ENCODE measurements around the gene FMO5.
A peak's percentile ranks its signal among the peaks of the same experiment; 100 is the strongest.
"Not testable (repeated sequence)": the region's sequence is repeated elsewhere in the genome, so short reads cannot be mapped to it uniquely, and the experiment has no call there.

Gene FMO5

GRCh38 chr1:147202576-147202975 is 22.6 kb downstream of the FMO5 start:
- Mint-ChIP-seq H3K4me1 (peaks cover 3% of the 10 kb centered on the region), H3K9me3 (no peaks in the 10 kb centered on the region), H3K4me3 (no peak overlapping the region), H3K27me3 (no peaks in the 10 kb centered on the region), H3K27ac (no peak overlapping the region), H3K36me3 (ENCODE audit: low read depth) (peaks cover 4% of the 10 kb centered on the region)
- ATAC-seq = no peak
- no peak for DNase-seq

- no peak overlapping the region for H3K4me3 Mint-ChIP-seq
- no peak for DNase-seq
- ATAC-seq = no peak
- H3K9me3 Mint-ChIP-seq = no peaks in the 10 kb centered on the region
- H3K4me1 Mint-ChIP-seq = peaks cover 3% of the 10 kb centered on the region
- H3K27me3 Mint-ChIP-seq = no peaks in the 10 kb centered on the region
- H3K36me3 Mint-ChIP-seq (ENCODE audit: low read depth) = peaks cover 4% of the 10 kb centered on the region
- H3K27ac Mint-ChIP-seq = no peak overlapping the region
Observed at GRCh38 chr1:147201786-147202185, 23.4 kb downstream of the FMO5 start.

- no peak for DNase-seq
- Mint-ChIP-seq H3K27me3 (no peaks in the 10 kb centered on the region), H3K4me3 (no peak overlapping the region), H3K9me3 (no peaks in the 10 kb centered on the region), H3K27ac (no peak overlapping the region), H3K36me3 (ENCODE audit: low read depth) (peaks cover 4% of the 10 kb centered on the region), H3K4me1 (peaks cover 3% of the 10 kb centered on the region)
- ATAC-seq = no peak
Observed at GRCh38 chr1:147201276-147201675, 23.9 kb downstream of the FMO5 start.

- peak; percentile 28 for ATAC-seq
- not testable (repeated sequence) for H3K27me3 Mint-ChIP-seq; H3K4me1 Mint-ChIP-seq; H3K4me3 Mint-ChIP-seq; H3K9me3 Mint-ChIP-seq; H3K36me3 Mint-ChIP-seq (ENCODE audit: low read depth); DNase-seq; H3K27ac Mint-ChIP-seq
Observed at GRCh38 chr1:147197324-147197723, 27.8 kb downstream of the FMO5 start.

- DNase-seq (no peak), ATAC-seq (no peak)
- Mint-ChIP-seq H3K36me3 (ENCODE audit: low read depth) (peaks cover 3% of the 10 kb centered on the region), H3K4me3 (no peak overlapping the region), H3K9me3 (no peaks in the 10 kb centered on the region), H3K27ac (no peak overlapping the region), H3K4me1 (no peaks in the 10 kb centered on the region), H3K27me3 (no peaks in the 10 kb centered on the region)
Observed at GRCh38 chr1:147189514-147189913, 35.6 kb downstream of the FMO5 start.

GRCh38 chr1:147185432-147185831 is 39.7 kb downstream of the FMO5 start:
- DNase-seq (no peak), ATAC-seq (no peak)
- H3K36me3 Mint-ChIP-seq (ENCODE audit: low read depth) = no peaks in the 10 kb centered on the region
- H3K27ac Mint-ChIP-seq = no peak overlapping the region
- no peaks in the 10 kb centered on the region for H3K4me1 Mint-ChIP-seq
- H3K4me3 Mint-ChIP-seq = no peak overlapping the region
- H3K27me3 Mint-ChIP-seq = no peaks in the 10 kb centered on the region
- H3K9me3 Mint-ChIP-seq = no peaks in the 10 kb centered on the region

- Mint-ChIP-seq H3K36me3 (ENCODE audit: low read depth) (peaks cover 21% of the 10 kb centered on the region), H3K27ac (no peak overlapping the region), H3K4me1 (peaks cover 14% of the 10 kb centered on the region), H3K9me3 (peaks cover 20% of the 10 kb centered on the region), H3K4me3 (no peak overlapping the region), H3K27me3 (peaks cover 4% of the 10 kb centered on the region)
- ATAC-seq (no peak), DNase-seq (peak; percentile 7)
Observed at GRCh38 chr1:147177611-147178380, 47.3 kb downstream of the FMO5 start.

GRCh38 chr1:147172168-147173016 is 52.7 kb downstream of the FMO5 start, which contains the start of gene PRKAB2:
TSS of gene PRKAB2 (minus strand) at chr1:147172470. CDS start at chr1:147172144, 326 bp downstream.
- DNase-seq = peak; percentile 92
- peak; percentile 95 for ATAC-seq
- Mint-ChIP-seq H3K4me1 (peaks cover 40% of the 10 kb centered on the region), H3K9me3 (peaks cover 8% of the 10 kb centered on the region), H3K27me3 (no peaks in the 10 kb centered on the region), H3K4me3 (peak within 1 kb of the TSS; percentile 96), H3K27ac (peak within 1 kb of the TSS; percentile 97), H3K36me3 (ENCODE audit: low read depth) (peaks cover 19% of the 10 kb centered on the region)

- peak overlapping the region; percentile 86 for H3K27ac Mint-ChIP-seq
- ATAC-seq (no peak), DNase-seq (no peak)
- peaks cover 5% of the 10 kb centered on the region for H3K9me3 Mint-ChIP-seq
- H3K4me3 Mint-ChIP-seq = peak overlapping the region; percentile 96
- peaks cover 43% of the 10 kb centered on the region for H3K4me1 Mint-ChIP-seq
- peaks cover 22% of the 10 kb centered on the region for H3K36me3 Mint-ChIP-seq (ENCODE audit: low read depth)
- H3K27me3 Mint-ChIP-seq = no peaks in the 10 kb centered on the region
Observed at GRCh38 chr1:147171399-147172167, 53.6 kb downstream of the FMO5 start.

GRCh38 chr1:147169840-147170674 is 55.1 kb downstream of the FMO5 start:
- Mint-ChIP-seq H3K36me3 (ENCODE audit: low read depth) (peaks cover 25% of the 10 kb centered on the region), H3K4me1 (peaks cover 43% of the 10 kb centered on the region), H3K4me3 (peak overlapping the region; percentile 96), H3K9me3 (no peaks in the 10 kb centered on the region), H3K27ac (no peak overlapping the region), H3K27me3 (no peaks in the 10 kb centered on the region)
- DNase-seq = no peak
- no peak for ATAC-seq

- no peak for ATAC-seq
- H3K27ac Mint-ChIP-seq = no peak overlapping the region
- peaks cover 18% of the 10 kb centered on the region for H3K36me3 Mint-ChIP-seq (ENCODE audit: low read depth)
- no peak for DNase-seq
- H3K9me3 Mint-ChIP-seq = no peaks in the 10 kb centered on the region
- peaks cover 43% of the 10 kb centered on the region for H3K4me1 Mint-ChIP-seq
- H3K4me3 Mint-ChIP-seq = no peak overlapping the region
- no peaks in the 10 kb centered on the region for H3K27me3 Mint-ChIP-seq
Observed at GRCh38 chr1:147169171-147169570, 56.0 kb downstream of the FMO5 start.

- no peaks in the 10 kb centered on the region for H3K9me3 Mint-ChIP-seq
- no peak overlapping the region for H3K27ac Mint-ChIP-seq
- H3K36me3 Mint-ChIP-seq (ENCODE audit: low read depth) = peaks cover 18% of the 10 kb centered on the region
- no peak overlapping the region for H3K4me3 Mint-ChIP-seq
- ATAC-seq = no peak
- peaks cover 43% of the 10 kb centered on the region for H3K4me1 Mint-ChIP-seq
- no peaks in the 10 kb centered on the region for H3K27me3 Mint-ChIP-seq
- DNase-seq = no peak
Observed at GRCh38 chr1:147168626-147169058, 56.5 kb downstream of the FMO5 start.

- ATAC-seq (peak; percentile 33), DNase-seq (no peak)
- H3K4me1 Mint-ChIP-seq = peaks cover 35% of the 10 kb centered on the region
- H3K4me3 Mint-ChIP-seq = no peak overlapping the region
- H3K27ac Mint-ChIP-seq = no peak overlapping the region
- no peaks in the 10 kb centered on the region for H3K9me3 Mint-ChIP-seq
- H3K27me3 Mint-ChIP-seq = no peaks in the 10 kb centered on the region
- peaks cover 15% of the 10 kb centered on the region for H3K36me3 Mint-ChIP-seq (ENCODE audit: low read depth)
Observed at GRCh38 chr1:147167365-147167764, 57.8 kb downstream of the FMO5 start.

- H3K4me1 Mint-ChIP-seq = peaks cover 8% of the 10 kb centered on the region
- ATAC-seq (no peak), DNase-seq (no peak)
- H3K27ac Mint-ChIP-seq = no peak overlapping the region
- peaks cover 25% of the 10 kb centered on the region for H3K36me3 Mint-ChIP-seq (ENCODE audit: low read depth)
- no peak overlapping the region for H3K4me3 Mint-ChIP-seq
- no peaks in the 10 kb centered on the region for H3K27me3 Mint-ChIP-seq
- H3K9me3 Mint-ChIP-seq = no peaks in the 10 kb centered on the region
Observed at GRCh38 chr1:147163019-147163418, 62.1 kb downstream of the FMO5 start.
